ENCODE results near the gene POLR3A.

POLR3A gene

DNA sequence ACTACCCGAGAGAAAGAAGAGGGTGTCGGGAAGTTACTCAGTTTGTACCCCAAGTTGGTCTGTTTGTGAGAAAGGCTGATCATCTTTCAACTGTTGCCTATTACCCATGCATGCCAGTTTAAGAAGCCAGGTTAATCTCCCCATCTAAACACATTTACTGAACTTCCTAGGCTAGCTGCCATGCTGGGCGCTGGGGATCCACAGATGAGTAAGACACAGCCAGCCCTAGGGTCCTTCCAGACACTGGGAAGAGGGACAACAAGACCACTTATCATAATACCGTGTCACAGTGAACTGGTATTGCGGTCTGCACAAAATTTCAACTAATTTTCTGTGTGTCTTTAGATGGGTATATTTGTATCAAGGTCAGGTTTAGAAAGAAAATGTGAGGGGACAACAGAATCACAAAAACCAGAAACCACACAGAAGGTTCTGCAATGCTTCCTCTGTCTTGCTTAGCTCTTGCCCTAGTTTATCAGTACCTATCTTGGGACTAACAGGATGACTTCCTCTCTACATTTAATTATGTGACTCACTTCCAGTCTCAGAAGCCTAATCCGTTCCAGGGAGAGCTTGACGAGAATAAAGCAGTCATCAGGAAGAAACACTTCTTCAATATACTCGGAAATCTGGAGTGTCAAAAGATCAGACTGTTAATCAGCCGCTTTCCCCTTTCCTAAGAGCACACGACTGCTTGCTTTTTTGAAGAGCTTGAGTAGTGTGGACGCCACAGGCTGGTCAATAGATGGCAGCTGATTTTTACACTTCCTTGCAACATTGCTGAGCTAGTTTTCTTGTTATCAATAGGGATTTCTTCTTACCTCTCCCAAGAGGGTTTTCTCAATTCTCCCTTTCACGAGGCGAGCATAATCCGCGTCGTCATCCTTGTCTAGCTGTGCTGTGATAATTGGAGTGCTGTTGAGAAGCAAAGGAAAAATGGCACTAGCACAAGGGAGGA, 45.7 kb downstream of the POLR3A start:
- Mint-ChIP-seq H3K27ac (peak overlapping the region; percentile 75), H3K36me3 (peaks cover 96% of the 10 kb centered on the region), H3K9me3 (no peaks in the 10 kb centered on the region), H3K4me1 (no peaks in the 10 kb centered on the region), H3K4me3 (no peak overlapping the region)
- DNase-seq (ENCODE audit: low spot score in 2 of 2) = no peak
- no peak for ATAC-seq

DNA sequence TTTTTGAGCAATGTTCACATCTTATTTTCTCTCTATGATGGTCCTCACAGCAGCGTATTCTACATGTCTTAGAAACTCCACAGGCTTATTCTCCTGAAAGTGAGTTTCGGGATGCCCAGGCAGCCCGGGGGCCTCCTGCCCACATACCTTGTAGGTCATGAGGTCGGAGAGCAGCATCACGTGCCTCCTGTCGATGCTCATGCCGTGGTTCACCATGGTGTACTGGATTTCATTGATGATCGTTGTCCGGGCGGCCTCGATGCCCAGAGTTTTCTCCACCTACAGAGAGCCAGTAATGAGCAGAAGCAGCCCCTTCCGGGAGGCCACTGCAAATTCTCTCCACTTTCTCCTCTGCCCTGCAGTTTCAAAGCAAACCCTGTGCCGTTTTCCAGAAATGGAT, 48.0 kb downstream of the POLR3A start:
- H3K4me3 Mint-ChIP-seq = no peak overlapping the region
- DNase-seq (ENCODE audit: low spot score in 2 of 2) (no peak), ATAC-seq (no peak)
- no peak overlapping the region for H3K27ac Mint-ChIP-seq
- peaks cover 100% of the 10 kb centered on the region for H3K36me3 Mint-ChIP-seq
- H3K4me1 Mint-ChIP-seq = no peaks in the 10 kb centered on the region
- no peaks in the 10 kb centered on the region for H3K9me3 Mint-ChIP-seq

DNA sequence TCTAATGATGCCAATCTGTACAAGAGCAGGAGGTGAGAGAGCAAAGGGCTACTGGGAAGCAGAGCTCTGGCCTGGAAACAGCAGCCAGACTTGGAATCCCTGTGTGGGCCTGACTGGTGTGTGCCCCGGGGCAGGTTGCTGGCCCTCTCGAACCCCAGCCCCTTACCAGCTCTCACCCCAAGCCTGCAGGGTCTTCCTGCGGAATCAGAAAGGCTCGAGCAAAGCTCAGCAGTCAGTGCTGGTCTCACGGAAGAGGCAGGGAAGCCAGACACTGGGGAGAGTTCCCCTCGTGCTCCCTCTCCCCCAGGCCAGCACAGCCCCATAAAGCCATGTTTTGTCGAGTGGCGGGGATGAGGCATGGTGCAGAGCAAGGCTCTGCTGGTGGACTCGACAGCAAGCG, 50.1 kb downstream of the POLR3A start:
- ATAC-seq (no peak), DNase-seq (ENCODE audit: low spot score in 2 of 2) (no peak)
- H3K4me1 Mint-ChIP-seq = no peaks in the 10 kb centered on the region
- H3K4me3 Mint-ChIP-seq = no peak overlapping the region
- H3K9me3 Mint-ChIP-seq = no peaks in the 10 kb centered on the region
- H3K27ac Mint-ChIP-seq = no peak overlapping the region
- peaks cover 86% of the 10 kb centered on the region for H3K36me3 Mint-ChIP-seq

DNA sequence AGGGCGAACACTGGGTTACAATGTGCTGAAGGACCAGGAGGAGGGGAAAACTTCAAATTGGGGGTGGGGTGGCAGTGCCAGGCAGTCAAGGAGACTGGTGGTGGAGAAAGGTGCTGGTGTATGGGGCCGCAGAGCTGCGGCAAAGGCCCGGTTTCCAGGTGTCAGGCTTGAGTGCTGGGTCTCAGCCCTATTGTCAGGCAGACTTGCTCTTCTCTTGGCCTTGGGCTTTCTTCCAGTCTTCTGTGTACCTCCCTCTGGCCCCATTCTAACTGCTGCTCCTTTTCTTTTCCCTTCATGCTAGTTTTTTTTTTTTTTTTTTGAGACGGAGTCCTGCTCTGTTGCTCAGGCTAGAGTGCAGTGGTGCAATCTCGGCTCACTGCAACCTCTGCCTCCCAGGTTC, 51.0 kb downstream of the POLR3A start:
- H3K36me3 Mint-ChIP-seq = peaks cover 77% of the 10 kb centered on the region
- no peak overlapping the region for H3K27ac Mint-ChIP-seq
- no peak for ATAC-seq
- H3K4me1 Mint-ChIP-seq = no peaks in the 10 kb centered on the region
- DNase-seq (ENCODE audit: low spot score in 2 of 2) = no peak
- no peak overlapping the region for H3K4me3 Mint-ChIP-seq
- H3K9me3 Mint-ChIP-seq = no peaks in the 10 kb centered on the region

DNA sequence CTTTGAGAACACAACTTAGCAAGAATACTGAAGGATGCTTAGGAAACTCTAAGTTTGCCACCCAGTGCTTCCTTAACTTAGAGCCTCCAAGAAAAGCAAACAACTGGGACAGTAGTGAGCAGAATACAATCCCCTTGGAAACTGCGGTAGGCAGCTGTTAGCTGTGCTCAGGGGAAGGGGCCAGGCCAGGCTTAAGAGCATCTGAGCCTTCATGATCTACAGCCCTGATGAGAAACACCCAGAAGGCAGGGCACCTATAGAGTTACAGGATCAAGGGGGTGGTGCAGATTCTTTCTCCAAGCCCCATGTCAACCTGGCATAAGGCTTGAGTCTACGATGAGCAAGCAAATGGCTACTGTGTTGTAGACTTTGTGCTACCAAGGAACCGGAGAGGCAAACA, 51.4 kb downstream of the POLR3A start:
- Mint-ChIP-seq H3K4me3 (no peak overlapping the region), H3K9me3 (no peaks in the 10 kb centered on the region), H3K27ac (no peak overlapping the region), H3K4me1 (no peaks in the 10 kb centered on the region), H3K36me3 (peaks cover 73% of the 10 kb centered on the region)
- ATAC-seq = no peak
- DNase-seq (ENCODE audit: low spot score in 2 of 2) = no peak

DNA sequence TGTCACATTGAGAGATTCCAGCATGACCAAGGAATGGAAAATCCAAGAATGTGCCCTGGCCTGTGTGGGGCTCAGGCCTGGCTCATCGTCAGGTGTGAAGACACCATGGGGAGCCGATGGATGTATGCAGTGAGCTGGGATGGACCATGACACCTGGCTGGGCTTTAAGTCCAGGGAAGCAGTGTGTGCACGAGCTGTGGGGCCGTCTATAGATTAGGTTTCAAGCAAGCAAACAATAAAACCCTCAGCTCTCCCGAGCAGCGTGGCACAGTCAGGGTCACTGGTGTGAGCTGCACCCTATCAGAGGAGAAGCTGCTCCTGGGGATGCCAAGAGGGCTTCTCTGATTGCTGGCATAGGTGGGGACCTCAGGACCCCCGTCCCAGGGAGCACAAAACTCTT, 52.3 kb downstream of the POLR3A start:
- H3K9me3 Mint-ChIP-seq = no peaks in the 10 kb centered on the region
- H3K4me1 Mint-ChIP-seq = no peaks in the 10 kb centered on the region
- ATAC-seq (no peak), DNase-seq (ENCODE audit: low spot score in 2 of 2) (no peak)
- H3K27ac Mint-ChIP-seq = no peak overlapping the region
- peaks cover 67% of the 10 kb centered on the region for H3K36me3 Mint-ChIP-seq
- no peak overlapping the region for H3K4me3 Mint-ChIP-seq

DNA sequence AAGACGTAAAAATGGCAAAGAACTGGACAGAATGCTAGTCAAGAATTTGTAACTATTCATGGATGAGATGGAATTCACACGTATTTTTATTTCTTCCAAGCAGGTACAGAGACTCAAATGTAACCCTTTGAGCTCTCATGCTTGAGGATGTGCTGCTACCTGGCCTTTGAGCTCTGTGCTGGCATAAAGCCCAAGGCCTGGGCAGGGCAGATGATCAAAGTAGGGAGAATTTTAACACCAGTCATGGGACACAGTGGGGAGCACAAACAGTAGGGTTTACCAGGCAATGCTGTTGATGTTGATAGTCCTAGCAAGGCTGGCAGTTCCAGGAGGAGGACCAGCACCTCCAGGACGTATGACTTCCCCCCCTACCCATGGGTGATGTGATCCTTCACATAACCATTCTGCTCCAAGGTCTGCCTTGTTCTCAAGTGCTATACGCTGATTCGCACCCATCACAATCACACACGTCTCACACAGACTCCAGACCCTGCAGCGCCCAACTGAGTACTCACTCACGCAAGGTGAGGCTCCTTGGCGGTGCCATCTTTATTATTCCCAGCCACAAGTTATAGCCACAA, 54.1 kb downstream of the POLR3A start:
- no peak overlapping the region for H3K27ac Mint-ChIP-seq

DNA sequence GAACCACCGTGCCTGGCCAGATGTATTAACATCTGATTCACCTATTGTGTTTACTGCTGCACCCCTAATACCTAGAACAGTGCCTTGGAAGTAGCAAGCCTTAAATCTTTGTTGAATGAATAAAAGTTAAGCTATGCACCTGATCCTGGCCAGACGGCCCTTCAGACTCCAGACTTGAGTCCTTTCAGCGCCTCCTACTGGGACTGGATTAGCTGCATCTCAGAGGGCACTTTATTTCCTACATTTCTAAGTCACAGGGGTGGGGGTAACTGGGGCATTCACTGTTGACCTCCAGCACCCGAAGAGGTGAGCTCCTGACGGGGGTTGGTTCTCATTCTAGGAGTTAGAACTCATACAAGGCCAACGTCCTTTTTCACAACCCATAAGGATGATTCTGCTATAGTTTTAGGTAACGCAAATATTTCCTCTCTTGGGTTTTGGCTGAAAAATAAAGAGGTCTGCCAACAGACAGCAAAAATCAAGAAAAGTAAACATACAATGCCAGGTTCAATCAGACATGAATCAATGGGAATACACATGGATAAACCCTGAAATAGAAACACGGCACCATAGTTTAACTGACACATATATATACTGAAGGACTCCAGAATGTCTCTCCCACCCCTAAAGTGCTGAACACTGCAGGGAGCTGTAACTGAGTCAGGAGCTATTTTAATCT, 54.8 kb downstream of the POLR3A start:
- Mint-ChIP-seq H3K9me3 (no peaks in the 10 kb centered on the region), H3K4me1 (peaks cover 7% of the 10 kb centered on the region), H3K36me3 (peaks cover 53% of the 10 kb centered on the region), H3K4me3 (no peak overlapping the region), H3K27ac (no peak overlapping the region)
- ATAC-seq (no peak), DNase-seq (ENCODE audit: low spot score in 2 of 2) (no peak)

More for the DNA sequence above, 54.1 kb downstream of the POLR3A start:
- Mint-ChIP-seq H3K36me3 (peaks cover 59% of the 10 kb centered on the region), H3K4me1 (peaks cover 7% of the 10 kb centered on the region), H3K4me3 (no peak overlapping the region), H3K9me3 (no peaks in the 10 kb centered on the region)
- DNase-seq (ENCODE audit: low spot score in 2 of 2) = no peak
- no peak for ATAC-seq

DNA sequence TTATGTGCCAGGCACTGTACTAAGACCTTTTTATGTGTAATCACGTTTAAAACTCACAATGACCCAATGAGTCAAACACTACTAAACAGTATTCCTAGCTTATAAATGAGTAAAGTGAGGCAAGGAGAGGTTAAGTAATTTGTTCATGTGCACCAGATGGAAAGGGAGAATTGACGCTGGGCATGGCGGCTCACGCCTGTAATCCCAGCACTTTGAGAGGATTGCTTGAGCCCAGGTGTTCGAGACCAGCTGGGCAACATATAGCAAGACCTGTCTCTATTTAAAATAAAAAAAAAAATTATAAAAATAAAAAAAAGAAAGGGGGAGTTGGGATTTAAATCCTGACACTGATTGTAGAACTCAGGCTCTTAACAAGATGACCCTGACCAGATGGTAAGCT, 56.0 kb downstream of the POLR3A start:
- no peak overlapping the region for H3K4me3 Mint-ChIP-seq
- peaks cover 7% of the 10 kb centered on the region for H3K4me1 Mint-ChIP-seq
- H3K36me3 Mint-ChIP-seq = peaks cover 40% of the 10 kb centered on the region
- ATAC-seq (no peak), DNase-seq (ENCODE audit: low spot score in 2 of 2) (no peak)
- peak overlapping the region; percentile 9 for H3K27ac Mint-ChIP-seq
- no peaks in the 10 kb centered on the region for H3K9me3 Mint-ChIP-seq

DNA sequence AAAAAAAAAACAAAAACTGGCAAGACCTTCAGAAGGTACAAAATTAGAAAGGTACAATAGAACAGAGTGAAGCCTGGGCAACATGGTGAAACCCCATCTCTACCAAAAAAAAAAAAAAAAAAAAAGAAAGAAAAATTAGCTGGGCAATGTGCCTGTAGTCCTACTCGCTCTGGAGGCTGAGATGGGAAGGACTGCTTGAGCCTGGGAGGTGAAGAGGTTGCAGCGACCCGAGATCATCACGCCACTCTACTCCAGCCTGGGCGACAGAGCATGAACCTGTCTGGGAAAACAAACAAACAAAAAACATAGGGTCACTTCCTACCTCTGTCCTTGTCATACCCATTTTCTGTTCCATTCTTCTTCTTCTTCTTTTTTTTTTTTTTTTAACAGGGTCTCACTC, 57.2 kb downstream of the POLR3A start:
- Mint-ChIP-seq H3K4me1 (peaks cover 7% of the 10 kb centered on the region), H3K4me3 (no peak overlapping the region), H3K36me3 (peaks cover 29% of the 10 kb centered on the region), H3K27ac (peak overlapping the region; percentile 9), H3K9me3 (no peaks in the 10 kb centered on the region)
- DNase-seq (ENCODE audit: low spot score in 2 of 2) (no peak), ATAC-seq (no peak)

DNA sequence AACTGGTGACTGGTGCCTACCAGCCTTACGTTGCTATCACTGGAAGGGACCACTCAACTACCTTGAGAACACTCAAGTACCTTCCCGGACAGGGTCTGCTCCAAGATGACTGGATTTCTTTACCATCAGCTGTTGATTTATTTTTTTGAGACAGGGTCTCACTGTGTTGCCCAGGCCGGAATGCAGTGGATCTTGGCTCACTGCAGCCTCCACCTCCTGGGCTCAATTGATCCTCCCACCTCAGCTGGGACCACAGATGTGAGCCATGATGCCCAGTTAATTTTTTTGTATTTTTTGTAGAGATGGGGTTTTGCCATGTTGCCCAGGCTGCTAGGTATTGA, 57.5 kb downstream of the POLR3A start:
- no peak overlapping the region for H3K4me3 Mint-ChIP-seq
- peak overlapping the region; percentile 84 for H3K27ac Mint-ChIP-seq
- H3K4me1 Mint-ChIP-seq = peaks cover 7% of the 10 kb centered on the region
- no peak for DNase-seq (ENCODE audit: low spot score in 2 of 2)
- ATAC-seq = no peak
- peaks cover 25% of the 10 kb centered on the region for H3K36me3 Mint-ChIP-seq
- H3K9me3 Mint-ChIP-seq = no peaks in the 10 kb centered on the region

DNA sequence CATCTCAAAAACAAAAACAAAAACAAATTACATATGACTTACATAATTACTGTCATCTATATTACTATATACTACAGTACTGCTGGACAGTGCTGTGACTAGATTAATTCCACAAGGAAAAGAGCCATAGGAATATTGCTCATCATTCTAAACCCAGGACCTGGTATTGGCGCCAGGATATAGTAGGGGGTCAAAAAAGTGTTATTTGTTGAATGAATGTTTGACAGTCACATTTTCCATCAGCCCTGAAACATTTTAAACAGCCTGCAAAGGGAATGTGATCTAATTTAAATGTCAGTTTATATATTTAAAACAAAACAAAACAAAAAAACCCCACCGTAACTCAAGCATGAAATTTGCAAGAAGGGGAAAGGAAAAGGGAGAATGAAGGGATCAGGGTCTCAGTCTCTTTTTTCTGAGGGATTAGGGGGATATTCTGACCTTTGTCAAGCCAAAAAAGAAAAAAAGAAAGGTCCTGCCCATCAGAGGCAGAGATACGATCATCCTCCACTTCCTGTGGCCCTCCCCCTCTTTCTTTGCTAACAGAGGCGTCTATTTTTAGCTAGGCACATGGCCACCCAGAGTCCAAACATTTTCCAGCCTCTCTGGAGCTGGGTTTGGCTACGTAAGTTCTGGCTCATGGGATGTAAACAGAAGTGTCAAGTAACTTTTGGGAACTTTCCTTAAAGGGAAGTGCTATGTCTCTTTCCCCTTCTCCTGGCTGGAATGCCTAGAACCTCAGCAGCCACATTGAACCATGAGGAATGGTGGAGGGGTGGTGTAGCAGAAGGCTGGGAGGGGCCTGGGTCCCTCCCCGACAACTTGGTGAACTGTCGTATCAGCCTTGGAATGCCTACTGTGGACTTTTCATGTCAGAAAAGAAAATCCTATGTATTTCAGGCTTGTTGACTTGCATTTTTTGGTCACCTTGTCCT, 58.2 kb downstream of the POLR3A start:
- no peak for DNase-seq (ENCODE audit: low spot score in 2 of 2)
- H3K9me3 Mint-ChIP-seq = no peaks in the 10 kb centered on the region
- peaks cover 19% of the 10 kb centered on the region for H3K36me3 Mint-ChIP-seq
- peak; percentile 64 for ATAC-seq
- peak overlapping the region; percentile 84 for H3K27ac Mint-ChIP-seq
- H3K4me3 Mint-ChIP-seq = no peak overlapping the region
- H3K4me1 Mint-ChIP-seq = peaks cover 7% of the 10 kb centered on the region

DNA sequence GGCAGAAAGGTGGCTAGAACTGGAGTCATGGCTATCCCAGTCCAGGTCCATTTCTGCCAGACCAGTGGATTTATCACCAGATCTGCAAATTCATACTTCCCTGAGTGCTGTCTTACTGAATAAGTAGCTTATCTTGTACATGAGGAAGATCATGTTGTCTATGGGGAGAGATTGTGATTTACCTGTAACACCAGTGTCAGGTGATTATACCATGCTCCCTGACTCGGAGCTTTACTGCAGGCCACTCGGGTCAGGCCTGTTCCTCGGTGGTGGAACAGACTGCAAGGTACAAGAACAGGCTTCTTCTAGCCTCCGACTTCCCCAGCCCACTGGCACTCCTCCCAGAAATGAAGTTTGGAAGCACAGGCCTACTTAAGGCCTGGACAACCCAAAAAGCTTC, 60.2 kb downstream of the POLR3A start:
- H3K9me3 Mint-ChIP-seq = no peaks in the 10 kb centered on the region
- H3K4me1 Mint-ChIP-seq = peaks cover 7% of the 10 kb centered on the region
- H3K36me3 Mint-ChIP-seq = peaks cover 14% of the 10 kb centered on the region
- H3K4me3 Mint-ChIP-seq = no peak overlapping the region
- no peak for DNase-seq (ENCODE audit: low spot score in 2 of 2)
- no peak for ATAC-seq
- H3K27ac Mint-ChIP-seq = peak overlapping the region; percentile 14

DNA sequence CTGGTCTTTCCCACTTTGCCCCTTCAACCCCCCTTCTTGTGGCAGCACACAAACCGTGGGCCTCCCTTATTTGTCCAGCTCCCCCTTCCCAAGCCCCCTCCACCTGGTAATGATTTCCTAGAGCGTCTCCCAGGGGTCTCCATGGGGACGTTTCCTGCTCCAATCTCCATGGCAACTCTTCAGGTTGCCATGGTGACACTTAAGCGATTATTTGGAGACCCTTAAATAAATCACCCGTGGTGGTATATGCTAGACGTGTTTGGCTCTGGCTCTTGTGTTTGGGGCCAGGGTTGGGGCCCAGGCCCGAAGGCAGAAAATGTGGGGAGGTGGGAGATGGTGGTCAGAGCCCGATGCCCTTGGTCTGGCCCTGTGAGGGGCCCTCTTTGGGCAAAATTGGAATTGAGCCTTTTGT, 61.7 kb downstream of the POLR3A start:
- Mint-ChIP-seq H3K27ac (no peak overlapping the region), H3K4me3 (no peak overlapping the region), H3K4me1 (peaks cover 7% of the 10 kb centered on the region), H3K9me3 (no peaks in the 10 kb centered on the region), H3K36me3 (peaks cover 14% of the 10 kb centered on the region)
- DNase-seq (ENCODE audit: low spot score in 2 of 2) (no peak), ATAC-seq (no peak)

DNA sequence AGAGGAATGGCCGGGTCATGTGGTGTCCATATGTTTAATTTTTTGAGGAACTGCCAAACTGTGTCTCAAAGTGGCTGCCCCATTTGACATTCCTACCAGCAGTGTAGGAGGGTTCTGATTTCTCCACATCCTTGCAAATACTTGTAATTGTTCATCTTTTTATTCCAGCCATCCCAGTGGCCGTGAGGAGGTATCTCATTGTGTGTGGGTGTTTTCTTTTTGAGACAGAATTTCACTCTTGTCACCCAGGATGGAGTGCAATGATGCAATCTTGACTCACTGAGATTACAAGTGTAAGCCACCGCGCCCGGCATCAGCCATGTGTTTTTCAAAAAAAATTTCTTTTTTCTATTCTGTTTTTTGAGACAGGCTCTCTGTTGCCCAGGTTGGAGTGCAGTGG, 64.0 kb downstream of the POLR3A start:
- DNase-seq (ENCODE audit: low spot score in 2 of 2) (no peak), ATAC-seq (peak; percentile 79)
- Mint-ChIP-seq H3K27ac (no peak overlapping the region), H3K36me3 (no peaks in the 10 kb centered on the region), H3K9me3 (no peaks in the 10 kb centered on the region), H3K4me1 (no peaks in the 10 kb centered on the region), H3K4me3 (no peak overlapping the region)

Data from stimulated activated effector memory CD8-positive, alpha-beta T cell treated with anti-CD3 and anti-CD28 coated beads, Interleukin-12 subunit alpha, Interleukin-12 subunit beta, amount 100 ng/mL, for 72 hours (primary cell).